ENCODE measurements around the gene TCIRG1.

The TCIRG1 gene

GRCh38 chr11:67999201-67999629 lies 39.6 kb upstream of the TCIRG1 start:
- Histone ChIP-seq H3K9me3 (replicated peaks; ENCODE audit: insufficient read depth, low read length) (no peaks in the 10 kb centered on the region), H3K4me1 (ENCODE audit: low read length) (peaks cover 53% of the 10 kb centered on the region), H3K9me2 (replicated peaks; ENCODE audit: insufficient read depth, low read length) (no peaks in the 10 kb centered on the region), H4K20me1 (ENCODE audit: insufficient read depth, low read length) (no peaks in the 10 kb centered on the region), H2AFZ (ENCODE audit: low read length) (no peak overlapping the region), H3K36me3 (replicated peaks; ENCODE audit: insufficient read depth, low read length) (no peaks in the 10 kb centered on the region; the same call in 1 of the 2 replicates), H3K4me3 (ENCODE audit: low read length) (no peak overlapping the region), H3K4me2 (ENCODE audit: low read depth, low read length) (no peak overlapping the region), H3K9ac (ENCODE audit: low read length) (no peak overlapping the region), H3F3A (ENCODE audit: insufficient read depth, low read length) (peaks cover 55% of the 10 kb centered on the region), H3K27ac (ENCODE audit: low read length) (no peak overlapping the region), H3K27me3 (replicated peaks; ENCODE audit: insufficient read depth, low read length) (no peaks in the 10 kb centered on the region), H3K79me2 (ENCODE audit: low read length) (peaks cover 68% of the 10 kb centered on the region)
- TF ChIP-seq CTCF (IDR thresholded peaks at IDR 0.05; ENCODE audit: low read length) (no peak), EZH2phosphoT487 (IDR thresholded peaks at IDR 0.05; ENCODE audit: low read length) (no peak), EZH2 (optimal IDR thresholded peaks at IDR 0.05; ENCODE audit: low read depth, low read length) (no peak)
- no peak for DNase-seq

- H3K4me1 ChIP-seq (ENCODE audit: low read length), result peaks cover 53% of the 10 kb centered on the region
Measured at GRCh38 chr11:67999704-68000103, 39.1 kb upstream of the TCIRG1 start.

GRCh38 chr11:68002575-68002937 lies 36.3 kb upstream of the TCIRG1 start:
- Histone ChIP-seq H3K4me1 (ENCODE audit: low read length) (peaks cover 48% of the 10 kb centered on the region), H4K20me1 (ENCODE audit: insufficient read depth, low read length) (no peaks in the 10 kb centered on the region), H3K9me2 (replicated peaks; ENCODE audit: insufficient read depth, low read length) (no peaks in the 10 kb centered on the region), H3K4me3 (ENCODE audit: low read length) (peak overlapping the region; percentile 86), H3K27ac (ENCODE audit: low read length) (peak overlapping the region; percentile 89), H3K9me3 (replicated peaks; ENCODE audit: insufficient read depth, low read length) (no peaks in the 10 kb centered on the region), H3F3A (ENCODE audit: insufficient read depth, low read length) (peaks cover 47% of the 10 kb centered on the region), H3K9ac (ENCODE audit: low read length) (peak overlapping the region; percentile 82), H3K36me3 (replicated peaks; ENCODE audit: insufficient read depth, low read length) (no peaks in the 10 kb centered on the region), H3K27me3 (replicated peaks; ENCODE audit: insufficient read depth, low read length) (no peaks in the 10 kb centered on the region), H2AFZ (ENCODE audit: low read length) (no peak overlapping the region), H3K79me2 (ENCODE audit: low read length) (peaks cover 52% of the 10 kb centered on the region), H3K4me2 (ENCODE audit: low read depth, low read length) (peak overlapping the region; percentile 76)
- peak; percentile 61 for DNase-seq
- TF ChIP-seq EZH2phosphoT487 (IDR thresholded peaks at IDR 0.05; ENCODE audit: low read length), result no peak
- no peak for TF ChIP-seq EZH2 (optimal IDR thresholded peaks at IDR 0.05; ENCODE audit: low read depth, low read length)
- TF ChIP-seq CTCF (IDR thresholded peaks at IDR 0.05; ENCODE audit: low read length), result no peak

More at GRCh38 chr11:67999704-68000103, 39.1 kb upstream of the TCIRG1 start:
- Histone ChIP-seq H3K27ac (ENCODE audit: low read length) (no peak overlapping the region), H3K36me3 (replicated peaks; ENCODE audit: insufficient read depth, low read length) (no peaks in the 10 kb centered on the region; the same call in 1 of the 2 replicates), H3K4me2 (ENCODE audit: low read depth, low read length) (no peak overlapping the region), H3K9me2 (replicated peaks; ENCODE audit: insufficient read depth, low read length) (no peaks in the 10 kb centered on the region), H3K4me3 (ENCODE audit: low read length) (no peak overlapping the region), H3K9me3 (replicated peaks; ENCODE audit: insufficient read depth, low read length) (no peaks in the 10 kb centered on the region), H3K9ac (ENCODE audit: low read length) (no peak overlapping the region), H3K27me3 (replicated peaks; ENCODE audit: insufficient read depth, low read length) (no peaks in the 10 kb centered on the region), H3F3A (ENCODE audit: insufficient read depth, low read length) (peaks cover 50% of the 10 kb centered on the region), H4K20me1 (ENCODE audit: insufficient read depth, low read length) (no peaks in the 10 kb centered on the region), H2AFZ (ENCODE audit: low read length) (no peak overlapping the region), H3K79me2 (ENCODE audit: low read length) (peaks cover 68% of the 10 kb centered on the region)
- no peak for TF ChIP-seq EZH2phosphoT487 (IDR thresholded peaks at IDR 0.05; ENCODE audit: low read length)
- TF ChIP-seq CTCF (IDR thresholded peaks at IDR 0.05; ENCODE audit: low read length), result no peak
- no peak for TF ChIP-seq EZH2 (optimal IDR thresholded peaks at IDR 0.05; ENCODE audit: low read depth, low read length)
- DNase-seq, result no peak
